ENCODE results near the gene SLC6A8. TPM values are rescaled to one million over a fixed set of nuclear protein-coding genes. Genes with fewer than 3 reads are reported as not detected.
A peak's percentile ranks its signal among the peaks of the same experiment; 100 is the strongest.

SLC6A8 gene
- total RNA-seq (2022) (24.6 and 27.4 TPM in 2 replicates), Bru-seq, nascent RNA (percentile 37 among the genes with signal in this experiment), BruChase-seq, experiment 1, labeled RNA remaining after a 6-hour chase (percentile 67 among the genes with signal in this experiment), BruChase-seq, experiment 2, labeled RNA remaining after a 2-hour chase (percentile 55 among the genes with signal in this experiment)
- long read RNA-seq, partial matches to known transcripts, result 2 of 8 reads
- long read RNA-seq, other reads (novel, unspliced or antisense), result 3 of 8 reads

DNA sequence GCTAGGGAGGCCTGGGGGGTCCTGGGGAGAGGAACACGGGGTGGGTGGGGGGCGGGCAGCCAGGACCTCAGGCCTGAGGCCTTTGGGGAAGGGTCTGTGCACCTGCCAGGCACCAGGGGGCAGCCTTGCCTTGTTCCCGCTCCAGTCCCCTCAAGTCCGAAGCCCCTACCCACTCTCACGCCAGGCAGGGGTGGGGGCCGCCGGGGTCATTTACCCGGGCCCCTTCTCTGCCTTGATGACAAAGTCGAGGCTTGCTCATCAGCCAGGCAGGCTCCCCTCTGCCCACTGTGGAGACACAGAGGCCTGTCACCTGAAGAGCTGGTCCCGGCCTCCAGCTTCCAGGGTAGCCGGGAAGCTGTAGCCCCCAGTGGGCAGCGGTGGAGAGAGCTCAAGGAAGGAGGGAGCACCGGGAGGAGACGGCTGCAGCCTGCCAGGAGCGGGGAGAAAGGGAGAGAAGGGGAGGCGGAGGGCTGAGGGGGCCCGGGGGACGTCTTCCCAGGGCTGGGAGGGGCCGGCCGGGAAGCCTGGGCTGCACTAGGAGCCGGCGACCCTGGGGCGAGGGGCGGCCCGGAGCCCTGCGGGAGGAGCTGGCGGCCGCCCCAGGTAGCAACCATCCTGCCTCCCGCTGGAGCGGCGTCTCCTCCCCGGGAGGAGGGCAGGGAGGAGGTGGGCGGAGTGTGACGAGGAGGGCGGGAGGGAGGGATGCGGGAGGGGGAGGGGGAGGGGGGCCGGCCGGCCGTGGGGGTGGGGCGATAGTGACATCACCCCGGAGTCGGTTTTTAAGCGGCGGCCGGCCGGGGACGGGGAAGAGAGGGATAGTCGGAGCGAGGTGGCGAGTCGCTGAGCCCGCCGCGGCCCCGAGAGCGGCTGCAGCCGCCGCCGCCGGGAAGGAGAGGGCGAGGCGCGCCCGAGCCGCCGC, at the start of gene SLC6A8:
TSS of gene SLC6A8 (plus strand) at position 806 of the 919 bp plus-strand sequence. CDS start 649 bp downstream, outside the sequence.
- H3K4me1 Mint-ChIP-seq (ENCODE audit: low read depth, unreplicated experiment), result no peaks in the 10 kb centered on the region
- CTCF ChIA-PET, result interaction anchor here (1.9 kb wide), 1 partner anchor 20 kb away, joined by 7 read pairs; no protein-coding TSS in a partner anchor

DNA sequence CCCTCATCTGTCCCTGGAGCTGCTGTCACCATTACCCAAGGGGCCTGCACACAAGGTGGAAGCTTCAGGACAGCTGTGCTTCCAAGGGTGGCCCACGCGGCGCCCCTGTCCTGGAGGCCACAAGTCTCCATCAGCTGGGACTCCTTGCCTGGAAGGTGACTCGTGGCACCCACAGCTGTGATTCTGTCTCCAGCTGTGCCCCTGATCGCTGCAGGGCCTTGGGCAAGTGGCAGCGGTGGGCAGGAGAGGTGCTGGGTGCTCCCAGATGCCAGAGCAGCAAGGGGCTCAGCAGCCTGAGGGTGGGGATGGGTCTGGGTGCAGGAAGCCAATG, 49.7 kb upstream of the SLC6A8 start:
- intact Hi-C loops (cut with micrococcal nuclease; ENCODE audit: unreplicated experiment), result no loop called here
- no TSS peak for BruUV-seq (replicated peaks)
- peaks cover 6% of the 10 kb centered on the region for H3K36me3 Mint-ChIP-seq (ENCODE audit: insufficient read depth, unreplicated experiment)
- H3K27me3 Mint-ChIP-seq (ENCODE audit: unreplicated experiment), result peaks cover 88% of the 10 kb centered on the region
- H3K4me1 Mint-ChIP-seq (ENCODE audit: low read depth, unreplicated experiment), result no peaks in the 10 kb centered on the region
- no peak overlapping the region for H3K4me3 Mint-ChIP-seq (ENCODE audit: low read depth, unreplicated experiment)
- no peak overlapping the region for H3K27ac Mint-ChIP-seq (ENCODE audit: unreplicated experiment)
- DNase-seq, result no peak
- TF ChIP-seq, protein P1, sequence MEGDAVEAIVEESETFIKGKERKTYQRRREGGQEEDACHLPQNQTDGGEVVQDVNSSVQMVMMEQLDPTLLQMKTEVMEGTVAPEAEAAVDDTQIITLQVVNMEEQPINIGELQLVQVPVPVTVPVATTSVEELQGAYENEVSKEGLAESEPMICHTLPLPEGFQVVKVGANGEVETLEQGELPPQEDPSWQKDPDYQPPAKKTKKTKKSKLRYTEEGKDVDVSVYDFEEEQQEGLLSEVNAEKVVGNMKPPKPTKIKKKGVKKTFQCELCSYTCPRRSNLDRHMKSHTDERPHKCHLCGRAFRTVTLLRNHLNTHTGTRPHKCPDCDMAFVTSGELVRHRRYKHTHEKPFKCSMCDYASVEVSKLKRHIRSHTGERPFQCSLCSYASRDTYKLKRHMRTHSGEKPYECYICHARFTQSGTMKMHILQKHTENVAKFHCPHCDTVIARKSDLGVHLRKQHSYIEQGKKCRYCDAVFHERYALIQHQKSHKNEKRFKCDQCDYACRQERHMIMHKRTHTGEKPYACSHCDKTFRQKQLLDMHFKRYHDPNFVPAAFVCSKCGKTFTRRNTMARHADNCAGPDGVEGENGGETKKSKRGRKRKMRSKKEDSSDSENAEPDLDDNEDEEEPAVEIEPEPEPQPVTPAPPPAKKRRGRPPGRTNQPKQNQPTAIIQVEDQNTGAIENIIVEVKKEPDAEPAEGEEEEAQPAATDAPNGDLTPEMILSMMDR (IDR thresholded peaks at IDR 0.05; ENCODE audit: unreplicated experiment), result no peak
- CTCF ChIA-PET, result no interaction called here
- no peaks in the 10 kb centered on the region for H3K9me3 Mint-ChIP-seq (ENCODE audit: low read depth, unreplicated experiment)

More for the DNA sequence above, at the start of gene SLC6A8:
- DNase-seq, result peak; percentile 69
- Mint-ChIP-seq H3K27ac (ENCODE audit: unreplicated experiment) (peak within 1 kb of the TSS; percentile 50), H3K4me3 (ENCODE audit: low read depth, unreplicated experiment) (peak within 1 kb of the TSS; percentile 63), H3K9me3 (ENCODE audit: low read depth, unreplicated experiment) (no peaks in the 10 kb centered on the region), H3K27me3 (ENCODE audit: unreplicated experiment) (peaks cover 14% of the 10 kb centered on the region), H3K36me3 (ENCODE audit: insufficient read depth, unreplicated experiment) (peaks cover 26% of the 10 kb centered on the region)
- BruUV-seq (replicated peaks), result no TSS peak
- TF ChIP-seq, protein P1 (IDR thresholded peaks at IDR 0.05; ENCODE audit: unreplicated experiment), result no peak
- intact Hi-C loops (cut with micrococcal nuclease; ENCODE audit: unreplicated experiment), result no loop called here

DNA sequence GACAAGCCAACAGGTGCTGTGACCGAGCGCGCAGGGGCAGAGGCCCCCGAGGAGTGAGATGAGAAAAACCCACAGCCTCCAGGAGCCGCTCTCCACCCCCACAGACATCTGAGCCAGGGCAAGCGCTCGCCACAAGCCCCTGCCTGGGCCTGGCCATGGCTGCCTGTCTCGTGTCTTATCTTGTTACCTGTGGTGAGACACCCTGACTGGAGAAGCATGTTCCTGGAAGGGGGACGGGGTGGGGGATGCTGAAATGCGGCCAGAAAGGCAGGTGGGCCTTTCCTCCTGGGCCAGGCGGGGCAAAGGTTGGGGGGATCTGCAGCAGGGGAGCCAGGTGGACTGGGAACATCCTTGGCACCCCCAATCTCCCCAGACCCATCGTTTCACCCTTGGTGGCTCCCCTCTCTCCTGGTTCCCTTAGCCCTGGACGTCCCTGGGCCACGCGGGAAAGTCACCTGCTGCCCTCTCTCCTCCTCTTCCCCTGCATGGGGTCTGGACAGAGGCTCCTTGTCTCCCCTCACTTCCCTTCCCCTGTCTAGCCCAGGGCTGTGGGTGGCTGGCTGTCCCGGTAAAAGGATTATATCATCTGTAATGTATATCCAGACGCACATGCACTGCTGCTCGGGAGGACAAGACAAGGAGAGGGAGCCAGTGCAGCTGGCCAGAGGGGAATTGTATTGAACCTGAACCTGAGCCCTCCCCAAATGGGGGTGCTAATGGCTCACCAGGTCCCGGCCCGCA, 49.1 kb upstream of the SLC6A8 start:
- DNase-seq, result no peak
- TF ChIP-seq, protein P1 (IDR thresholded peaks at IDR 0.05; ENCODE audit: unreplicated experiment), result no peak
- BruUV-seq (replicated peaks), result no TSS peak
- Mint-ChIP-seq H3K9me3 (ENCODE audit: low read depth, unreplicated experiment) (no peaks in the 10 kb centered on the region), H3K27me3 (ENCODE audit: unreplicated experiment) (peaks cover 94% of the 10 kb centered on the region), H3K27ac (ENCODE audit: unreplicated experiment) (no peak overlapping the region), H3K36me3 (ENCODE audit: insufficient read depth, unreplicated experiment) (peaks cover 6% of the 10 kb centered on the region), H3K4me3 (ENCODE audit: low read depth, unreplicated experiment) (no peak overlapping the region), H3K4me1 (ENCODE audit: low read depth, unreplicated experiment) (no peaks in the 10 kb centered on the region)
- intact Hi-C loops (cut with micrococcal nuclease; ENCODE audit: unreplicated experiment), result no loop called here
- CTCF ChIA-PET, result interaction anchor here (0.5 kb wide), 1 partner anchor 17 kb away, joined by 5 read pairs; no protein-coding TSS in a partner anchor

All from Calu3 (cell line).